IgD-negative memory B cell (primary cell): Measurements from ENCODE around the gene RAD51B. TPM values are rescaled to one million over a fixed set of nuclear protein-coding genes. Genes with fewer than 3 reads are reported as not detected.

Experiments used
- H3K27ac Mint-ChIP-seq, 3 donors: one replicate each; pipeline ENCODE4 v1.8.0; 2020 to 2022; ENCODE audit warnings: mild to moderate bottlenecking in 3 of 3, mixed read lengths in 3 of 3, moderate library complexity in 1 of 3
- H3K27me3 Mint-ChIP-seq: one replicate; pipeline ENCODE4 v1.8.0; 2021; ENCODE audit warnings: mixed read lengths
- H3K36me3 Mint-ChIP-seq: one replicate; pipeline ENCODE4 v1.8.0; 2020; ENCODE audit warnings: mild to moderate bottlenecking, mixed read lengths
- H3K4me1 Mint-ChIP-seq, 3 donors: one replicate each; pipeline ENCODE4 v1.8.0; 2020 to 2022; ENCODE audit warnings: mixed read lengths in 3 of 3, mild to moderate bottlenecking in 1 of 3
- H3K4me3 Mint-ChIP-seq, 4 donors: one replicate each; pipeline ENCODE4 v1.8.0; 2020 to 2022; ENCODE audit warnings: mild to moderate bottlenecking in 4 of 4, mixed read lengths in 4 of 4, moderate library complexity in 3 of 4
- H3K9me3 Mint-ChIP-seq, 3 donors: one replicate each; pipeline ENCODE4 v1.8.0; 2020 to 2021; ENCODE audit warnings: mixed read lengths in 3 of 3, mild to moderate bottlenecking in 1 of 3
- polyA plus RNA-seq: library from polyadenylated mRNA; unstranded; fragments of 300-500 nt; fragmentation: Illumina TruSeq; gene quantifications from one replicate; pipeline ENCODE4 v1.2.3, GENCODE V29; 2021

The RAD51B gene
- polyA plus RNA-seq, 1 donor from 2014 or later, result 24.9 TPM

DNA sequence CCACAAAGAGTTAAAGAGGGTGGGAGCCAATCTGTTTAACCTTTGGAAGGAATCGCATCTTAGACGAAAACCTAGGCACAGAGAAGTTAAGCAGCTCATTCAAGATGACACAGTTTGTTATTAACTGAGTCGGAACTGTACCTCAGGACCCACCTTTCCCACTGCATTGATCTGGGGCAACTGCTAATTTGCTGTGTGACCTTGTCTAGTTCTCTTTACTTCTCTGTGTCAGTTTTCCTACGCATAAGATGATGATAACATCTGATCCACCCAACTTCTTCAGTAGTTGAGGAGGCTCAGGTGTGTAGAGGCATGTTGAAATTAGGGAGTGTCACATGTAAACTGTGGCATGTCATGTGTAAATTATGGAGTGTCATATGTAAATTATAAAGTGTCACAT is 787.1 kb downstream of the RAD51B start:
- Mint-ChIP-seq H3K36me3 (peaks cover under 1% of the 10 kb centered on the region), H3K9me3 (peaks cover 0 to 2% (median 0%) of the 10 kb centered on the region in 3 donors), H3K4me1 (peaks cover 3 to 10% (median 5%) of the 10 kb centered on the region in 3 donors), H3K4me3 (no peak overlapping the region), H3K27me3 (no peaks in the 10 kb centered on the region), H3K27ac (peak overlapping the region in 1 of 3 donors; percentile 39)

DNA sequence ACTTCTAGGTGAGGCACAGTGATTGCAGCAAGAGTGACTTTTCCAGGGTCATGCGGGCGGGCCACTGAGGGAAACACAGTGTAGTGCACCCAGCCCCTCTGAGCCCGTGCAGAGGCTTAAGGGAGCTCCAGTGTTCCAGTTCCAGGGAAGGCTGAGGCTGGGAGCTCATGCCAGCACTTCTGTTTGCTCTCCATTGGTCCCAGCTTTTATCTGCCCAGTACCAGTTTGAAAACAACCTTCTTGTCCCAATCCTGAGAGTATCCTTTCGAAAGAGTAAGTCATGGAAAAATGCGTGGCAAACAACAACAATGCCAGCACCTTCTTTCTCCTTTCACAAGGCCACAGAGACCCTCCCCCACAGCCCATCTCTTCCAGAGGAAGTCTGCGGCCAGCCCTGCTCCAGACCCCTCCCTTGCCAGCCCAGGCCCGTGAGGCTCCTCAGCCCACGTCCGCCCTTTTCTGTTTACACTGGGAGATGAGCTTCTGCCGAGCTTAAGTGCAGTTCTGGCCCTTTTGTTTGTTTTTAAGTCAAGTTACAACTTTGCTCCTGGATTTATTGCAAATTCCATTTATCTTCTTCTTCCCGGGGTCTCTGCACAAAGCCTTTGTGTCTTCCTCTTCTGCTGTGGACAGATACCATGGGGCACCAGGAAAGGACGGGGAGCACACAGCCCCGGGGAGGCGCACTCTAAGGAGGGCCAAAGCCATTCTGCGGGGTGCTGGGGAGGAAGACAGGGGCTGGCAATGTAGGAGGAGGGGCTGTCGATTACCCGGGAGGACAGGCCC is 787.7 kb downstream of the RAD51B start:
- no peaks in the 10 kb centered on the region for H3K36me3 Mint-ChIP-seq
- peak overlapping the region in 1 of 3 donors; percentile 92 for H3K27ac Mint-ChIP-seq
- H3K4me3 Mint-ChIP-seq, result peak overlapping the region in 1 of 4 donors; percentile 20
- H3K9me3 Mint-ChIP-seq, result peaks cover 0 to 2% (median 0%) of the 10 kb centered on the region in 3 donors
- H3K27me3 Mint-ChIP-seq, result no peaks in the 10 kb centered on the region
- H3K4me1 Mint-ChIP-seq, result peaks cover 0 to 10% (median 5%) of the 10 kb centered on the region in 3 donors

DNA sequence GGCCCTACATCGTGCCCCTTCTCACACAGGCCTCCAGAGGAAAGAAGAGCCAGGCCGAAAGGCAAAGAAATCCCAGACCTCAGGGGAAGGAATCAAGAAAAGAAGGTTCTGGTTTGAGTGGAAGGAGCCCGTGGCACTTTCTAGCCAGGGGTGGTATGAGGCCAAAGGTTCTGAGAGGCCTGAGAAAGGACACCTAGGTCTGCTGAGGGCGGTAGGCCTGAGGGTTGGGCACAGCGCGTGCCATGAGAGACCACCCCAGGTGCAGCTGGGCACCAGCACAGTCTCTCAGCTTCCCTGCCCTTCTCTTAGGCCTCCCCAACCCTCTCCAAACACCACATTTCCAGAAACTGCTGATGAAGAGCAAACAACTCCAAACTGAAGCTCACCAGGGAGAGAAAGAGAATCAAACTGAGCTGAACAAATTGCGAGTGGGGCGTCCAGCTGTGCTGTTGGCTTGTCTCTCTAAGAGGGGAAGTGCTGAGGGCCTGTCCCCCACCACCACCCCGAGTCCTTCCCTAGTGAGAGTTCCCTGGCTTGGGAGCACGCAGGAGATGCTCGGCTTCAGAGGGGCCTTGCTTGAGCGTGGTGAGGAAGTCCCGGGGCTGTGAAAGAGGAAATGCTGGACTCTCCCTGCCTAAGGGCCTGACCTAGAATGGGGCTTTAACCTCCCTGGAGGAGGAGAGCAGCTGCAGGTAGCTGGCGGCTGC is 788.4 kb downstream of the RAD51B start:
- Mint-ChIP-seq H3K36me3 (no peaks in the 10 kb centered on the region), H3K4me1 (peaks cover 0 to 10% (median 5%) of the 10 kb centered on the region in 3 donors), H3K9me3 (peaks cover 0 to 2% (median 0%) of the 10 kb centered on the region in 3 donors), H3K27ac (peak overlapping the region in 2 of 3 donors; percentile 87 to 92), H3K4me3 (no peak overlapping the region), H3K27me3 (no peaks in the 10 kb centered on the region)

DNA sequence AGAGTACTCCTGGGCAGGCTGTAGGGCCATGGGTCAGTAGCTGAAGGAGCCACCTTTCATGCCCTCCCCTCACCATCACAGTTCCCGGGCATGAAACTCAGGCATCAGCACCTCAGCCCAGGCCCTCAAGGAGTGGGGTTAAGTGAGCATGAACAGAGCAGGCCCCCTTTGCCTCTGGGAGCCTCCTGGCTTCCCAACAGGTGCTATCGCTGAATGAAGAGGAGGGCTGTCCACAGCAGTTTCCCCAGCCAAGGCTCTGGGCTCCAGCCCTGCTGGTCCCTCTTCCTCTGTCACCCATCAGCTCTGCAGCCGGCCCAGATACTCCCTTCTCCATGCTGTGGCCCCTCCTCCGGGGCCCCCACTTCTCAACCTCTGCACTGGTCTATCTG is 789.0 kb downstream of the RAD51B start:
- Mint-ChIP-seq H3K4me3 (no peak overlapping the region), H3K4me1 (peaks cover 0 to 10% (median 5%) of the 10 kb centered on the region in 3 donors), H3K27ac (peak overlapping the region in 1 of 3 donors; percentile 88), H3K9me3 (peaks cover 0 to 2% (median 0%) of the 10 kb centered on the region in 3 donors), H3K36me3 (no peaks in the 10 kb centered on the region), H3K27me3 (no peaks in the 10 kb centered on the region)

DNA sequence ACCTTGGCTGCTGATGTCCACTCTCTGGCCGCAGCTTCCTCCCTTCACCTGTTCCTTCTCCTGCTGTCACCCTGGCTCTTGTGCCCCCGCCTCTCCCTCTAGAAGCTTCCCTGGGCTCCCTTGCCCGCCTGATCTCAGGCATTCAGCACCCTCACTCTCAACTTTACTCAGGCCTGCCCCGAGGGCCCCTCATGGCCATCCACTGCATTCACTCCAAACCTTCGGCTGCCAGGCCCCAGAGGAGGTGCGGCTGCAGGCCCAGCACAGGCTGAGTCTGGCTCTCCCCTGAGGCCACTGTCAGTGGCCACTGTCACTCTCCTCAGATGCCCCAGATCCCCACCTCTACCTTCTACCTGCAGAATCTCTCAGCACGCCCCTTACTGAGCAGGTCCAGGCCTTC is 789.4 kb downstream of the RAD51B start:
- H3K27me3 Mint-ChIP-seq, result no peaks in the 10 kb centered on the region
- peak overlapping the region in 1 of 3 donors; percentile 88 for H3K27ac Mint-ChIP-seq
- peaks cover 0 to 10% (median 5%) of the 10 kb centered on the region in 3 donors for H3K4me1 Mint-ChIP-seq
- no peaks in the 10 kb centered on the region for H3K36me3 Mint-ChIP-seq
- H3K9me3 Mint-ChIP-seq, result peaks cover 0 to 4% (median 3%) of the 10 kb centered on the region in 3 donors
- H3K4me3 Mint-ChIP-seq, result no peak overlapping the region

DNA sequence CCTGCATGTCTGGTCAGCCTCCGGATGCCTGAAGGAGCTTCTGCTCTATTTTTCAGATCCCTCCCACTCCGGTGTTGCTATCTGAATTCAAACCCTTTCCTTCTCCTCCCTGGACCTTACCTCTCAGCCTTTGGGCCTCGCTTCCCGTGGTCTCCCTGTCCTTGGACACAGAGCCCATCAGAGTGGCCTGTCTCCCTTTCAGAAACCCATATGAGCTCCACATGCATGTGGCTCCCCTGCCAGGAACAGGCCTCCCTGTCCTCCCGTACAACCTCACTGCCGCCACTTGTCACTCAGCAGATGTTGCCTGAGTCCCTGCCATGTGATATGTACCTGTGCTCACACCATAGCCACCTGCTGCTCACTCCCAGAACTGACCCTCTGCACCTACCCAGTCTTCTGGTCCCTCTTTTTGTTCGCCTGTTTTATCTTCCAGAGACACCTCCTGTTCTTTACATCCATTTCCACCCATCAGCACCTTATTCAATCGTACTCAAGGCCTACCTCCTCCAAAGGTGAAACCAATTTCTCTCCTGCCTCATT is 790.7 kb downstream of the RAD51B start:
- H3K27ac Mint-ChIP-seq, result no peak overlapping the region
- no peak overlapping the region for H3K4me3 Mint-ChIP-seq
- peaks cover 2 to 9% (median 8%) of the 10 kb centered on the region in 3 donors for H3K9me3 Mint-ChIP-seq
- peaks cover 0 to 10% (median 5%) of the 10 kb centered on the region in 3 donors for H3K4me1 Mint-ChIP-seq
- peaks cover 3% of the 10 kb centered on the region for H3K36me3 Mint-ChIP-seq
- H3K27me3 Mint-ChIP-seq, result no peaks in the 10 kb centered on the region

DNA sequence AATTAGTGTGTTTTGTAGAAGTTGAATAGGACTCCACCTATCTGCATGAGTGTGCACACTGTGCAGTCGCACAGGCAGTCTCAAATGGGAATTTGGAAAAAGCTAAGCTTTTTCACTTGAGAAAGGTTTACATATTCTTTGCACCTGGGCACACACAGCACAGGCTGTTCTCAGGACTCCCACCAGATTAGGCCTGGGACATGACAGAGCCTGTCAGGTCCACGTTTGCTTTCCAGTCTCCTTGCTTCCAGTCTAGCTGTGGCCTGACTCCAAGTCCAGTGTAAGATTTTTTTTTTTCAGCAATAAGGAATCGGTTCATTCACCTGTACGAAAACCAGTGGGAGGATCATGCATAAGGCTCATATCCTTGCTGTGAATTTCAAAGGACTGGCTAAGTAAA is 792.0 kb downstream of the RAD51B start:
- Mint-ChIP-seq H3K9me3 (peaks cover 5 to 16% (median 11%) of the 10 kb centered on the region in 3 donors), H3K36me3 (peaks cover 7% of the 10 kb centered on the region), H3K4me1 (peaks cover 0 to 10% (median 5%) of the 10 kb centered on the region in 3 donors), H3K27ac (no peak overlapping the region), H3K27me3 (no peaks in the 10 kb centered on the region), H3K4me3 (no peak overlapping the region)

DNA sequence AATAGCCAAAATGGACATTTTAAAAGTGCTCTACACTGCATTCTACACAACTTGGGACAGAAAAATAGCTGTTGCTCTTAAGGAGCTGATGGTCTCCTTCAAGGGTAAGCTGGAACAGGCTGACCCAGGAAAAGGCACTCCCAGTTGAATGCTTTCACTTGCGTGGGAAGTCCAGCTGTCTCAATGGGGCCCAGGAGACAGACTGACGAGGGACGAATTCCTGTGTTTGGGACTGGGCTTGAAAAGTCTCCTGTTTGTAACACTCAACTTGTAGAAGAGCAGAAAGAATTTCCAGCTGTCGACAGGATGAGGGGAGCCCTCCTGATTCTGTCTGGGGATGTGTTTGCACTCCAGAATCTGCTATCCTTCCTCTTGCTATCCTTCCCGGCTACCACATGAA is 792.5 kb downstream of the RAD51B start:
- peaks cover 5 to 20% (median 15%) of the 10 kb centered on the region in 3 donors for H3K9me3 Mint-ChIP-seq
- peaks cover 7% of the 10 kb centered on the region for H3K36me3 Mint-ChIP-seq
- H3K27me3 Mint-ChIP-seq, result no peaks in the 10 kb centered on the region
- peaks cover 0 to 5% (median 4%) of the 10 kb centered on the region in 3 donors for H3K4me1 Mint-ChIP-seq
- H3K27ac Mint-ChIP-seq, result no peak overlapping the region
- no peak overlapping the region for H3K4me3 Mint-ChIP-seq

DNA sequence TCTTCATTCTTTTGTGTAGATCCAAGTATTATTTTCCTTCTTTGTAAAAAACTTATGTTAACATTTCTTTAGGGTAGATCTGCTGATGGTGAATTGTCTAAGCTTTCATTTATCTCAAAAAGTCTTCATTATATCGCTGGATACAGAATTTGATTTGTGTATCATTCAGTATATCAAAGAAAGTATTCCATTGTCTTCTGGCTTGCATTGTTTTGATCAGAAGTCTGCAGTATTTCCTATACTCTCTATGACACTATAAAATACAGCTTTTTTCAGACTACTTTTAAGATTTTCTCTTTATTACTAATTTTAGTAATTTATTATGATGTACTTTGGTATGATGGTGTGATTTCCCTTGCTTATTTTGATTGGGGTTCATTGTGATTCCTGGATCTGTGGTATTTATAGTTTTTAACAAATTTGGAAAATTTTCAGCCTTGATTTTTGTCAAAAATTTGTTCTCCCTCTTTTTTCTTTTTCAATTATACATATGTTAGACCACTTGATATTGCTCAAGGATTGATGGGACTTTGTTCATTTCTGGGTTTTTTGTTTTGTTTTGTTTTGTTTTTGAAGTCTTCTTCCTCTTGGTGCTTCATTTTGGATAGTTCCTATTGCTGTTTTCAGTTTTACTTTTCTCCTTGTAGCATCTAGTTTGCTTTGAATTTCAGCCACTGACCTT is 796.8 kb downstream of the RAD51B start:
- Mint-ChIP-seq H3K36me3 (peaks cover 10% of the 10 kb centered on the region), H3K27ac (no peak overlapping the region), H3K9me3 (peaks cover 11 to 30% (median 29%) of the 10 kb centered on the region in 3 donors), H3K4me1 (no peaks in the 10 kb centered on the region), H3K27me3 (no peaks in the 10 kb centered on the region), H3K4me3 (no peak overlapping the region)

DNA sequence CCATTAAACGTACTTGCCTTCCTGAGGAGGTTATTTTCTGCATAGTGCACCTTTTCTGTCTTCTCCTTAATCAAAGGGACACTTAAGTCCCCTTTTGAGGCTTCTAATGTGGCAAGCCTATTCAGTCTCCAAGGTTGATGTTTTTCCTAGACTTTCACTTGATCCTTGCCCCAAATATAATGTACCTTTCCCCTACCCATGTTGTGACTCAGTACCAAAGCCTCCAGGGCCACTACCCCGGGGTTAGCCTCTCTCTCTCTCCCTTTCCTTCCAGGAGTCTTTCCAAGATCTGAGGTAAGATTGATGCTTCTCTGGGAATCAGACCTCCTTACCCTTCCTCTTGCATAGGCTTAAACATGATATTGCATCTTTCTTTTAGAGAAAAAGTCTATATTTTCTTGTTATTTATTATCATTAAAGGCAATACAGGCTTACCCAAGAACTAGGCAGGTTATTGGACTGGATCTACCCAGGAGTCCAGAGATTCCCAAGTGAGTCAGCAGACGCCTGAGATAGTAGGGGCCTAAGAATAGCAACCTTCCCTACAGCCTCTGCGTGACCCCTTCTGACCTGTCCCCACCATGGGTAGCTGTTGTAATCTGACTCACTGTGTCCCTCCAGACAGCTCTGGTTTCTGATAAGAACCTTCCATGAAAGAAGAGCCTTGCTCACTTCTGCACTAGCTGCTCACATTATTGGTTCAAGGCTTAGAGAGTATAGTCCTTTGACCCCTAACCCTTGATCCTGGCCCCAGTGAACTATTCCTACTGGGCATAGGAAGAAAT is 800.4 kb downstream of the RAD51B start:
- H3K36me3 Mint-ChIP-seq, result peaks cover 8% of the 10 kb centered on the region
- H3K27me3 Mint-ChIP-seq, result no peaks in the 10 kb centered on the region
- no peak overlapping the region for H3K4me3 Mint-ChIP-seq
- H3K4me1 Mint-ChIP-seq, result peaks cover 4 to 9% (median 7%) of the 10 kb centered on the region in 3 donors
- peaks cover 9 to 24% (median 20%) of the 10 kb centered on the region in 3 donors for H3K9me3 Mint-ChIP-seq
- no peak overlapping the region for H3K27ac Mint-ChIP-seq

DNA sequence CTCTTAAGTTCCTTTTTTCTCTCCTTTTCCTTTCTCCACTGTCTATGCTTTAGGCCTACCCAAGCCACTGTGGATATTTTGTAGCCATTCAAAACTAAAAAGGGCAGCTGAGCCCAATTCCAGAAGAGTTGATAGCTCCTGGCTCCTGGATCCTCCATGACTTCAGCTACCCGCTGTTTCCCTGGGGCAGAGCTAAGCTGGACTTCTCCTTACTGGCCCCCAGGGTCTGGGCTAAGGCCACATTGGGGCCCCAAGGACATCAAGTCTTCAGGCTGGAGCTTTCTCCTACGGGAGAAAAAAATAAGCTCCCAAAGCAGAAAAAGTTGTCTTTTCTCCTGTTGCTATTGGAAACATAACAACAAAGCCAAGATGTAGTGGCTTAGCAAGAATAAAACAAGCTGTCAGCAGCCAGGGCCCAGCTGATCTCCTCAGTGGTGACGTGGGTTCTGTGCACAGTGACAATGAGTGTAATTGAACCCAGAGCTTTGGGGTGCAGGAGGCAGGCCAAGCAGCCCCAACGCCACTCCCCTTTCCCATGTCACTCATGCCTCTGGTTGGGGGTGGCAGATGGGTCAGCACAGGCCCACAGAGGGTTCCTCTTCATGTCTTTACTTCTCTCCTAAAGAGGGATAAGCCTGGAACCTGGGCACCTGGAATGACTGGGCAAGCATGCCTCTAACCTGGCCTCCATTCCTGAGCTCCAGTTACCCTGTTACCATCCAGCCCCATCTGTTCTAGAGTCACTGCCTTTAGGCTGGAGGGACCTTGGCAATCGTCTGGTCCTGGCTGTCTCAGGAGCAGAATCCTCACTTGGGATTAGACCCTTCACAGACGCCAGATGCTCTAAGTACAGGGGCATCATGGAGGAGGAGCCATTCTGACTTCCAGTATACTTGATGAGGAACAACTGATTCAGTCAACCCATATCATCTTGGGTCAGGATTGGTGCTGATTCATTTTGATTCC is 802.1 kb downstream of the RAD51B start:
- Mint-ChIP-seq H3K27ac (no peak overlapping the region), H3K27me3 (no peaks in the 10 kb centered on the region), H3K9me3 (peaks cover 7 to 18% (median 13%) of the 10 kb centered on the region in 3 donors), H3K4me1 (peaks cover 4 to 9% (median 7%) of the 10 kb centered on the region in 3 donors), H3K4me3 (no peak overlapping the region), H3K36me3 (peaks cover 4% of the 10 kb centered on the region)

DNA sequence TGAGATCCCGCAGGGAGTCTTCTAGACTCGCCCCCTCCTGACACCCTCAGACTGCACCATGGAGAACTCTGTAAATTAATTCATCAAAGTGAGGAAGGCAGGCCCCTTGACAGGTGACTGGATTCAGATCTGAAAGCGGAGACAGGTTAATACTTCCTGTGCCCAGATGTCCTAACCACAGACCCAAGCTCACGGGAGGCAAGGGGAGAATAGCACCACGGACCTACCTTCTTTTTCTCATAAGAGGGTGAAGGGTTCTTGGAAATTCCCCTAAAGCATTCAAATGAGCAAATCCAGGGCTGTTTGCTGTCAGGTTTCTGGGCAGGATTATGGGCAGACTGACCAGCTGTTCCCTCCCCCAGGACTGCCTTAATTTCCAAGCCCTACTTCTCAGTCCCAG is 803.3 kb downstream of the RAD51B start:
- peak overlapping the region in 1 of 3 donors; percentile 10 for H3K27ac Mint-ChIP-seq
- H3K36me3 Mint-ChIP-seq, result peaks cover 6% of the 10 kb centered on the region
- H3K27me3 Mint-ChIP-seq, result peaks cover 3% of the 10 kb centered on the region
- no peak overlapping the region for H3K4me3 Mint-ChIP-seq
- peaks cover 6 to 10% (median 9%) of the 10 kb centered on the region in 3 donors for H3K4me1 Mint-ChIP-seq
- peaks cover 2 to 9% (median 8%) of the 10 kb centered on the region in 3 donors for H3K9me3 Mint-ChIP-seq

DNA sequence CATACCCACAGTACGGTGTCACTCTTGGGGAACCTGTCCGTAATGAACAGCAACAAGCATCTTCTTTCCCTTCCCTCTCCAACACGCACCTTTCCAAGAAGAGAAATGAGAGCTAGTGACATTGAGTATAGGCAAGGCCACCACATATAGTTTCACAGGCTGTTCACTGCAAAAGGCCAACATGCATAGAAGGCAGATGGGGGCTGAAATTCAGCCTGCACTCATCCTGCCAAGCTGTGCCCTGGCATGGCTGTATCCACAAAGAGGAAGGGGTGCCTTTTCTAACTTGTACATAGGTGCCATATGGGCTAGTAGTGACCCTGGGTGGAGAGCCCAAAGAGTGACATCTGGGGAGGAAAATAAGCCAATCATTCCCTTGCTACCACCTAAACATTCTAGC is 803.7 kb downstream of the RAD51B start:
- Mint-ChIP-seq H3K27me3 (peaks cover 4% of the 10 kb centered on the region), H3K4me3 (no peak overlapping the region), H3K36me3 (peaks cover 4% of the 10 kb centered on the region), H3K27ac (no peak overlapping the region), H3K9me3 (peaks cover 1 to 6% (median 6%) of the 10 kb centered on the region in 3 donors), H3K4me1 (peaks cover 6 to 13% (median 9%) of the 10 kb centered on the region in 3 donors)
